Measurements from ENCODE around the gene ODF2. TPM values are rescaled to one million over a fixed set of nuclear protein-coding genes. Genes with fewer than 3 reads are reported as not detected.
"Not testable (repeated sequence)": the region's sequence is repeated elsewhere in the genome, so short reads cannot be mapped to it uniquely, and the experiment has no call there.

ODF2 gene
- total and polyA plus RNA-seq, 9 donors = 9.7 to 26.5 (median 20.3) TPM

- H3K9me3 ChIP-seq = no peaks in the 10 kb centered on the region
Observed at GRCh38 chr9:128503870-128504269, 48.1 kb downstream of the ODF2 start.

GRCh38 chr9:128504485-128505413 lies 48.9 kb downstream of the ODF2 start, which contains the start of gene GLE1:
Gene GLE1 (plus strand): TSS chr9:128504719. CDS start chr9:128504806, 87 bp downstream.
- WGBS, 3 donors = 0 to 1% (median 0%) methylated on average over 64 of the region's 64 CpGs
- Histone ChIP-seq H3K27me3 (no peaks in the 10 kb centered on the region), H3K4me1 (ENCODE audit: insufficient read depth) (peaks cover 7% of the 10 kb centered on the region), H3K36me3 (no peaks in the 10 kb centered on the region), H3K4me3 (peak within 1 kb of the TSS; percentile 95), H3K9me3 (no peaks in the 10 kb centered on the region), H3K27ac (peak within 1 kb of the TSS in 1 of 2 donors; percentile 65)
- intact Hi-C loops (cut with DNase I) = loop anchor here in 2 of 4 donors (5.0 kb wide), 2 partner anchors 43 to 47 kb away; partner anchors contain the start of gene ODF2 (in 1 of the 2)
- TF ChIP-seq CTCF (IDR thresholded peaks at IDR 0.05) (no peak), POLR2A (IDR thresholded peaks at IDR 0.05) (peak; percentile 72)
- peak; percentile 94 to 98 (median 97) for DNase-seq

More at GRCh38 chr9:128503870-128504269, 48.1 kb downstream of the ODF2 start:
- DNase-seq = peak; percentile 38 to 66 (median 50)
- Histone ChIP-seq H3K36me3 (no peaks in the 10 kb centered on the region), H3K27ac (peak overlapping the region in 1 of 2 donors; percentile 50), H3K4me1 (ENCODE audit: insufficient read depth) (peaks cover 7% of the 10 kb centered on the region), H3K4me3 (peak overlapping the region; percentile 95), H3K27me3 (no peaks in the 10 kb centered on the region)
- 5 to 9% (median 6%) methylated on average over 11 of the region's 11 CpGs for WGBS, 3 donors
- intact Hi-C loops (cut with DNase I) = loop anchor here in 2 of 4 donors (5.0 kb wide), 2 partner anchors 43 to 47 kb away; partner anchors contain the start of gene ODF2 (in 1 of the 2)
- TF ChIP-seq EP300 (IDR thresholded peaks at IDR 0.05) (no peak), POLR2A (IDR thresholded peaks at IDR 0.05) (no peak)

DNA sequence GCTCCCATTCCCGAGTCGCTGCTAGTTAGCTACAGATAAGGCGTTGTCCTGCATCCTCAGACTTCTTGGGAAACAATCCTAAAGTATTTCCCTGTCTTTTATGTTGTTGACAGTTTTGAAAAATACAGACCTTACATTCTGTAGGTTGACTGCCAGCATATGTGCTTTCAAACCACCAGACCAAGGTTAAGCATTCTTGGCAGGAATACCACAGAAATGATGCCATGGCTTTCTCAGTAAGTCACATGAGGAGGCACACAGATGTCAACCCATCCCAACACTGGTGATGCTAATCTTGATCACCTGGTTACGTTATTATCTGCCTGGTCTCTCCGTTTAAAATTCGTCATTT lies 49.6 kb downstream of the ODF2 start:
- intact Hi-C loops (cut with DNase I) = no loop called here
- no peaks in the 10 kb centered on the region for H3K9me3 ChIP-seq
- no peak for DNase-seq
- H3K4me1 ChIP-seq (ENCODE audit: insufficient read depth) = peaks cover 7% of the 10 kb centered on the region
- no peaks in the 10 kb centered on the region for H3K36me3 ChIP-seq
- H3K4me3 ChIP-seq = peak overlapping the region; percentile 95
- 15 to 26% (median 17%) methylated on average over 6 of the region's 6 CpGs for WGBS, 3 donors
- no peaks in the 10 kb centered on the region for H3K27me3 ChIP-seq
- no peak overlapping the region for H3K27ac ChIP-seq
- TF ChIP-seq CTCF (IDR thresholded peaks at IDR 0.05) = no peak
- no peak for TF ChIP-seq EP300 (IDR thresholded peaks at IDR 0.05)
- TF ChIP-seq POLR2A (IDR thresholded peaks at IDR 0.05) = no peak

DNA sequence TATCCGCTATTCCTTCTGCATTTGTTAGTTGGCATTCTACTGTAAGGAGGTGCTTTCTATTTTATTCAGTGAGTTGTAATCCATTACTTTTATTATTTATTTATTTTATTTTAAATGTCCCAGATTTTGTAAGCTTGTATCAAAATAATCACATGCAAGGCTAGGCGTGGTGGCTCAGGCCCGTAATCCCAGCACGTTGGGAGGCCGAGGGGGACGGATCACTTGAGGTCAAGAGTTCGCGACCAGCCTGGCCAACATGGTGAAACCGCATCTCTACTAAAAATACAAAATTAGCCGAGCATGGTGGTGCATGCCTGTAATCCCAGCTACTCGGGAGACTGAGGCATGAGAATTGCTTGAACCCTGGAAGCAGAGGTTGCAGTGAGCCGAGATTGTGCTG lies 50.1 kb downstream of the ODF2 start:
- intact Hi-C loops (cut with DNase I); H3K36me3 ChIP-seq; H3K4me1 ChIP-seq (ENCODE audit: insufficient read depth); H3K27ac ChIP-seq; H3K9me3 ChIP-seq; DNase-seq; H3K27me3 ChIP-seq: not testable (repeated sequence)
- 82 to 86% (median 84%) methylated on average over 12 of the region's 12 CpGs for WGBS, 3 donors
- peak overlapping the region; percentile 95 for H3K4me3 ChIP-seq

DNA sequence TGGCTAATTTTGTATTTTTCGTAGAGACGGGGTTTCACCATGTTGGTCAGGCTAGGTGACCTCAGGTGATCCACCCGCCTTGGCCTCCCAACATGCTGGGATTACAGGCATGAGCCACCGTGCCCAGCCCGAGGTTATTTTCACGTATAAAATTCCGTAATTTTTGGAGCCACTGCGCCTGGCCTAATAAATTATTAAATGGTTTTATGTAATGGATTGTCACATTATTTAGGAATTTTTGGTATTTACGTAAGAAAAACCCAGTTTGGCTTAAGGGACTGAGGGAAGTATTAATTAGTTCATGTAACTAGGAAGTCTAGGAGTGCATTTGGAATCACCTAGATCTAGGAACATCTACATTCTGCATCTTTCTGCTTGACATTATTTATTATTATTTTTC lies 57.0 kb downstream of the ODF2 start:
- no peaks in the 10 kb centered on the region for H3K36me3 ChIP-seq
- no peak overlapping the region for H3K4me3 ChIP-seq
- no peak for DNase-seq
- no peaks in the 10 kb centered on the region for H3K9me3 ChIP-seq
- H3K27ac ChIP-seq = no peak overlapping the region
- no peaks in the 10 kb centered on the region for H3K4me1 ChIP-seq (ENCODE audit: insufficient read depth)
- 95 to 97% (median 97%) methylated on average over 9 of the region's 9 CpGs for WGBS, 3 donors
- H3K27me3 ChIP-seq = no peaks in the 10 kb centered on the region
- intact Hi-C loops (cut with DNase I) = no loop called here
- TF ChIP-seq EP300 (IDR thresholded peaks at IDR 0.05) = no peak
- TF ChIP-seq POLR2A (IDR thresholded peaks at IDR 0.05) = no peak
- TF ChIP-seq CTCF (IDR thresholded peaks at IDR 0.05) = no peak

Data from ovary (tissue), 9 donors.